Hematopoietic multipotent progenitor cell treated with erythropoietin and hydrocortisone succinate and interleukin-3 and kit ligand, for 6 days (in vitro differentiated cells): Measurements from ENCODE around the gene FAM107B.

Source experiments
- DNase-seq: peaks from one replicate; pipeline ENCODE4 v3.0.0-alpha.2; 2015

Gene FAM107B

DNA sequence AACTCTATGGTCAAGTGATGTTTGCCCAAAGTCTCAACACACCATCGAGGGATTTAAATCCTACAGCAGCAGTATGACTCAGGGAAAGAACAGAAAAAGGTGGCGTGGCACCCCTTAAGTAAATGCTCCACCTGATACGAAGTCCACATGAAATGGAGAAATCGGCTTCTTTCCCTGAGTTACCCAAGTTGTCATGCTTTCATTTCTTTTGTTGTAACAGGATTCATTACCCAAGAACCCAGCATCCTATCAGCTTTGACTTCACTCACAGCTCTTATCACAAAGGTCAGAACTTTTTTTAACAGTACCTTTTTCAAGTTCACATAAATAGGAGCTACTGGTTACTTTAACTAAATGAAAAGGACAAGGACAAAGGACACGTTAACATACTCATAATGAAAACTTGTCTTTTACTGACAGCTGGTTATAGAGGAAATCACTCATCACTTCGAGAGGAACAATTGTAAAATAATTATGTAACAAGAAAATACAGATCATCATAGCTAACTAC is 224.2 kb downstream of the FAM107B start:
- DNase-seq, result no peak

DNA sequence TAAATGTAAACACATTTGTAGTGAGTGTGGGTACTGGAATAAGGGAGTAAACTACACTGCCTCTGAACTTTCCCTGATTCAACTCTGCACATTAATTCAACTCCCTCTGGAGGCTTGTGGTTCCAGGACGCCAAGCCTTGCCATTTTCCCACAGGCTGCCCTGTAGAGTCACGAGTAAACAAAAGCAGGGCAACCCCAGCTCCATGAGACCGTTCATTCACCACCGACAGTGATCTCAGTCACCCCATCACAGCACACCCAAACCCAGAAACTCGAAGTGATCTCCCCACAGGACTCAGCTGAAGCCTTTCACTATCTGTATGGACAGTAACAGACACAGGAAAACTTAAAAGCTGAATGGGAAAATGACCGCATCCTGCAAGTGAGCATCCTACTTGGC is 225.2 kb downstream of the FAM107B start:
- DNase-seq, result no peak

DNA sequence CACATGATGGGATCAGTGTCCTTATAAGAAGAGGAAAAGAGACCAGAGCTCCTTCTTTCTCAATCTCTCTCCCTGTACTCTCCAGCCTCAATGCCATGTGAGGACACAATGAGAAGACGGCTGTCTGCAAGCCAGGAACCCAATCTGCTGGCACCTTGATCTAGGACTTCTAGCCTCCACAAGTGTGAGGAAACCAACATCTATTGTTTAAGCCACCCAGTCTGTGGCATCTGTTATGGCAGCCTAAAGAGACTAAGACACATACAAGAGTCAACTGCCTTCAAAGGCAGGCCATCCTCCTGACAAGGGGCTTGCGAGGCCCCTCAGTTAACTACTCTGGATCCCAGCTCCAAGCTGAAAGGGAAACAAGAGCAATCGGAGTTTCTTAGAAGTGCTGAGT is 225.7 kb downstream of the FAM107B start:
- no peak for DNase-seq

DNA sequence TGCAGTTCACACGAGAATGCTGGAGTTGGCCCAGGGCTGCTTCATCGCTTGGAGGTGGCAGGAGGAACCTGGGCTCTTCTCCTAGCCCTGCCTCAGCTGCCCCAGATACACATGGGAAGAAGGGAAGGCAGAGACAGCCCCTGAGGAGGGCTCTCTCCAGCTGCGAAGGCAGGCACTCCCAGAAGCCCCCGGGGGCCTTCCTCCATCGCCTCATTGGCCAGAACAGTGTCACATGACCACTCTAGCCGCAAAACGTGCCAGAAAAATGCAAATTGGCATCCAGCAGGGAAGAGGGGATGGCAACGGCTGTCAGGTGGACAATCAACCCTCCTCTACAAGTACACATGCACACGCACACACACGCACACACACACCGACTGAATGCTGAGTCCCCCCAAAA is 226.2 kb downstream of the FAM107B start:
- DNase-seq, result no peak

DNA sequence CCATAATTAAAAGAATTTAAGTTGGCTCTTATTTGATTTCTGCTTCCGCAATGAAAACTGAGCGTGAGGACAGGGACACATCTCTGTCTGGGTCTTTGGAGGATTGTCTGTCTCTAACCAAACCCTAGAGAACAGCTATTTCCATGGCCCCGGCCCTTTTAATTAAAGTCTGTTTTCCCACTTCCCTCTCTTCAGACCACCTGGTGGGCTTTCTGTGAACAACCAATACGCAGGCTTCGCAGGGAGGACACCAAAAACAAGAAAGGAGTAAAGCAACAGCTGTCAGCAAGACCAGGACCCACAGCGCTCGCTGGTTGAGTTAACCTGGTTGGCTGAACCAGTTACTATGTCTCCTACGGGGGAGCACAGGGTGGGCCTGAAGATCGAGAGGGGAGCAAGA is 226.9 kb downstream of the FAM107B start:
- DNase-seq, result peak; percentile 36

DNA sequence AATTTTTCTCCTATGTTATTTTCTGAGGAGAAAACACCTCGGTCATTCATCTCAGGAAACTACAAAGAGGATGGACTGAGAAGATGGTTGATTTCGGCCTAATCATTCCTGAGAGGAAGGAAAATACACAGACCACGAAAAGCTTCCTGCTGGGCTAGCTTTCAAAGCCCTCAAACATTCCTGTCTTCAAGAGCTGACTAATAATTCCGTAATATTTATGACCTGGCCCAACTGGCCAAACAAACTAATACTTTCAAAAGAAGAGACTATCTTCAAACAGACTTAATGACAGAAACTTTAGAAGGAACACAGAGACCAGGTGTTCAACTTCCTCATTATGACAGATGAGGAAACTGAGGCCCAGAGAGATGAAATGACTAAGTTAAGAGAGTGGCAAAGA is 228.9 kb downstream of the FAM107B start:
- DNase-seq, result no peak

DNA sequence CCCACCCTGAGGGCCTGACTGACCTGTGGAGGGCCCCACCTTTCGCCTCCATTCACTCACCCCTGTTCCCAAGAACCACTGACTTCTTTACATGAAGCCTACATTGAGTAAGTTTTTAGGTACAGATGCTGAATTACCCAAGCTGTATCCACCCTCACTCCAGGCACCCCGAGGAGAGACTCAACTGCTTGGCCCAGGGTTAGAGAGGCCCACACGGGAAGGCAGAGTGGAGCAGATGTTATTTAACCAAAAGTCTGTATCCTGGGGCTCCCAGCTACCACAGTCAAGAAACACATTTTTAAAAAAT is 230.8 kb downstream of the FAM107B start:
- no peak for DNase-seq

DNA sequence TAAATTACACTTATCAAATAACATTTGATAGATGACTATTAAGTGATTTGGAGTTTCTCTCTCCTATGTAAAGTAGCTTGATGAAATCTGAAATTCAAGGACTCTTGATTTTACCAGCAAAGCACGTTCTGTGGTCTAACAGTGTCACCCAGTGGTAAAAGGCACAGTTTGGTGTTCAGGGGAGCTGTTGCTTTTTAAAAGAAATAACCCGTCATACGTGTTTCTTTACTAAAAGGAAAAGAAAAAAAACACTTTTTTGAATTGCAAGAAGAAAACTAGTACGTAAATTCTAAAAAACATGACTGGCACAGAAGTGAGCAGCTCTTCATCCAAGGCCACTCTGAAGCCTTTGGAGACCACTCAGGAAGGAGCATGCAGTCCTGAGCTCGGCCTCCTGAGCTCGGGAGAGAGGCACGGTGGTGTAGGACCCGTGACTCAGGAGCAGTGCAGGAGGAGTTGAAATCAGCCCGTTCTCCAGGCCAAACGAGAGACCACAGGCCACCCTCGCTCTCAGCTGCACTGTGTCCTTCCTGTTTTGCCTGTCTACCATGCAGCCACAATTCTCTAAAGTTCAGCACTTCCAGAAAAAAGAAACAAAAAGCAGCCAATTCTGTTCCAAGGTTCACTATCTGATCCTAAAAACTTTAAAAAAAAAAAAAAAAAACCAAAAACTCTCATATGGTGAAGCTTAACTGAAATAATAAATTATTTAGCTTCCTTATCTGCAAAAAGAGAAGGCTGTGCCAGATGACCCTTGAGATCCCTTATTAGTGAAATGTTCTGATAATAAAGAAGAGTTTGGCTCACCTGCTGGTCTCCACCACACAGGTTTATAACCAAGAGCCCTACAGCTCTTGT is 231.4 kb downstream of the FAM107B start:
- peak; percentile 48 for DNase-seq

DNA sequence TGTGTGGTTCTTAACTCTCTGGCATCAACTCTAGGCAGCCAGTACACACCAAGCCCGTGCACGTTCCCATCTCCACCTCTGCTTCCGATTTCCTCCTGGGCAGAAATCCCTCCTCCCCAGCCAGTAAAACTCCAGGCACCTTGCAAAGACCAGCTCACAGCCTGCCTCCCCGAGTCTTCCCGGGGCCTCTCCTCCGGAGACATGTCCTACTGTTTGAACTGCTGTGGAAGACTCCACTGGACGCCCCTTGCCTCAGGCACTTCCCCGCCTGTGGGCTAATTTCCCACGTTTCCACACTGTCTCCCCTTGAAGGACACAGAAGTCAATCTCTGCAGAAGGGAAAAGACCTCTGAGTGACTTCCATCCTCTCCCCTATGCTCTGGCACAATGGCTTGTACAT is 233.3 kb downstream of the FAM107B start:
- no peak for DNase-seq

DNA sequence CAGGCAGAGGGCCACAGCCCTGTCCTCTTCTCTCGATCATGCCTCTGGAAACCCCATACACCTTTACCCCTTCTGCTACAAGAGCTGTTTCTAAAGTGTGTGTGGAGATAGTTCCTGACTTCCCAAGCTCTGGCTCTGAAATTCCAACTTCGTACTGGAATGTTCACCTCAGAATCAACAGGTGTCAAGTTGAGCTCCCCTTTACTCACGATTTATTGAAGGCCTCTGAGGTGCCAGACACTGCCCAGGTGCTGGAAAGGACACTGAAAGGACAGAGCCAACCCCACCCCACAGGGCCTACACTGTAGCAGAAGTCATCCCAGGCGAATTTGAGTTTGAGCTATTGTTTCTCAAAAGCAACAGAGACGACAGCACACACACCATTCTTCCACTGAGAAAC is 234.1 kb downstream of the FAM107B start:
- no peak for DNase-seq

DNA sequence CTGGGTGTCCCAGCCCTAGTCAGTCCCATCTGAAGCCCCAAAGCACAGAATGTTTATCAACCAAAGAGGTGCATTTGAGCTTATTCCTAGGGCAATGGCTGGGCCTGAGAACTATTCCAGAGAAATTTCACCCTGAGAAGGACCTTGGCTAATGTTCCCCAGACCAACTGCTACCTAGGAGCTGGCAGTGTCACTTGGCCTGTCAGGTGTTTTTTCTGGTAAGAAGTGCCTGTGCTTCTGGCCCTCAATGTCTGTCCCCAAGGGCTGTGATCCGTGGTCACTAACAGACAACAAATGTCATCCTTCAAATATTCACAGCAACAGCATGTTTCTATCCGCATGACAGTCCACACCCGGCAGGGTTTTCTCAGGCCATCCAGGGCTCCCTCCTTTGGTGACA is 234.6 kb downstream of the FAM107B start:
- no peak for DNase-seq

DNA sequence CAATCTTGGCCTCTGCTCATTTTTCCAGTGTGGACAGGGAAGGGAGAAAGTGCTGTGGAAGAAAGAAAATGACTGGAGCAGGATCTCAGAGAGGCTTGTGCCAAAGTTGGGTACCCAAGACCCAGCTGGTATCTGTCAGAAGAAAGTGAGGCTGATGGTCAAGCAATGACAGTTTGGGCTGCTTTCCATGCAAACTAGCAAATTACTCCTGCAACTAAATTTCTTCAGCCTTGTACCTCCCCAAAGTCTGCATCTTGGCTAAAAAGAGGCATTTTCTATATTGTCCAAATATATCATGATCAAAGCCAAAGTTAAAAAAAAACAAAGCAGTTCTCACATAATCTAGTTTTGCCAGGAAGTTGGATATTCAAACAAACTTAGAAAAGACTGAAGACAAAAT is 235.5 kb downstream of the FAM107B start:
- DNase-seq, result no peak

DNA sequence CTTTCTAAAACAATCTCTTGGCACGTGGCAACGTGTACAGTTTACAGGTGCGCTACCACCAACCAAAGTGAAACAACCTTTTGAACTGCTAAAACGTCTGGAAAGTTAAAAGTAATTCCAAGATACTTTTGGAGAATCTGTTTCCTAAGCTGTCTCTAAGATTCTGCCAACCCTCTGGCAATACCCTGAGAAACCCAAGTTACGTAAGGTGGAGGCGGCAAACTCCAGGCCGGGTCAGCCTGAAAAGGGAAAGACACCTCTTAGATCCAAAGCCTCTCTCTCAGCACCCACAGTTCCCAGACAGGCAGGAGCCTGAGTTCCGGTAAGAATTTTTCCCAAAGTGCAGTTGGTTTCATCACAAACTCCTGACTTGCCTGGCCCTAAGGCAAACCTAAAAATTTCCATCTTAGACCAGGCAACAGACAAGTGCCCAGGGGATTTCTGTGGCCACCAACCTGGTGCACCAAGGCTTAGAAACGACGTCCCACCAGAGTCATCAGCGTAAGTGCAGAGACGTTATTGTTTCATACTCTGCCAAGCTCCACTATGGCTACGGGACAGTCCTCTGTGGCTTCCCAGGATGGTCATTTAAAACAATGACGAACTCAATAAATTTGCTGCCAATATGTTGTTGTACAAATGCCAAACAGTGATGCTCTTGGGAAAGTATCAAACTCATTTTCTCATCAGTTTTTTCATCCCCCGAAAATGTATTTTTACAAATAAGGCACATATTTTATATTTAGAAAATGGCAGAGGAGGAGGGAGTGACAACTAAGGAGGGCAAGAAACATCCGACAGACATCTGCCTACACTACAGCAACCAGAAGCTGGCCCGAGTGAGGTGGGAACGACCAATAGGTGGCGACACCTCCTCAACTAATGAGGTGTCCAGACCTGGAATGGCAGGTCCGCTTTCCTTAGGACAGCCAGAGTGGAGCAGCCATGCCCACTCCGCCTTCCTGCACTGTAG is 238.2 kb downstream of the FAM107B start:
- peak; percentile 79 for DNase-seq

DNA sequence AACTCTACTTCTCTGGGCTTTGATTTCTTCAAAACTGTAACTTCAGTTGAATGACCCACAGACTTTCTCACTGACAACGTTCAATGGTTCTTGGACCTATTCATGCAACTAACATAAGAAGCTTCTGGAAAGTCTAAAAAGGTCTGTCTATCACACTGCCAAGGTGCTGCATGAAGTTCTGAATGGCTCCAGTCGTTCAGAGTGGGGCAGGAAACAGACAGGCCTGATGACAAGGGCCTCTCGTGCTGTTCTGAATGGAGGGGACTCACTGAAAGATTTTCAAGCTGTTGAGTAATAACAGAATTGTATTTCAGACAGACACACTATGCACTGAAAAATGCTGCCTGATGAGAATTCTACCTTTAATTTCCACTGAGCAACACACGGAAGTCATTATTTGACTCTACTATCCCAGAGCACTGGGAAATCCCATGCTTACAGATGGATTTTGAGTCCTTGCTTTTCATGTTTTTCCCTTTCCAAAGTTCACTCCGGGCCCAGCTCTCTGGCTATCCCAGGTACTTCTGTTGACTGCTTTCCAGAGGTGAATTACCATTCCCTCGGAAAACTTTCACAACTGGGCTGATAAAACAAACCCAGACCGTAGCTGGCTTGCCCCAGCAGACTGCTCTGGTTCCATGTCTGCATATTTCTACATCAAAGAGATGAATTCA is 239.1 kb downstream of the FAM107B start:
- DNase-seq, result no peak

DNA sequence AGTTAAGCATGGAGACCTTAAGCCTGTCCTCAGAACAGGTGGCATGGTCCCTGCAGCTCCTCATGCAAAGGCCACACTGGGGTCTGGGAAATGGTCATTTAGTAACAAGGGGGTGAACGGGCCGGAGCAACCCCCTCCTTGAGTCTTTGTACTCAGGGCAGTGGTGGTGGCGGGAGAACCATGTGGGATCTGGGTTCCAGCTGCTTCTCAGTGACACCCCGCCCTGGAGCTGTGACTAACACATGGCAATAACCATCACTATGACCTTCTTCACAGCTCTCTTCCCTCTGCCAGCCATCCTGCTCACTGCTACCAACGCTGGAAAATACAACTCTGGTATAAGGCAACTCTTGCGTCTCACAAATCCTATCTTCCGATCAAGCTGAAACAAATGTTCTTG is 240.5 kb downstream of the FAM107B start:
- no peak for DNase-seq

DNA sequence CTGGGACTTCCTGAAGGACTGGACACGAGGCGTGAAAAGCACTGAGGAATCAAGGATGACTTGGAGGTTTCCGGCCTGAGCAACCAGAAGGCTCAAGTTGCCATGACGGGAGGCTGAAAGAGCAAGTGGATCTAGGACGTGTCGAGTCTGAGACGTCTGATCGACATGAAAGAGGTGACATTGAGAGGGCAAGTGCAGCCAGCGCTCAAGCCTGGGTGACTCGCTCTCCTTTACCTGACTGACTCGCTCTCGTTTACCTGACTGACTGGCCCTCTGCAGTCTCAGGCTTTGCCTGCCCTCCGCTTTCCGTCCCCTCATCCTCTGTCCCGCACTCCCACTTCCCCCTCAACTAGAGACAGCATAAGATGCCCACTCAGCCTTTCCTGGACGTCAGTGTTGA is 241.4 kb downstream of the FAM107B start:
- DNase-seq, result no peak

DNA sequence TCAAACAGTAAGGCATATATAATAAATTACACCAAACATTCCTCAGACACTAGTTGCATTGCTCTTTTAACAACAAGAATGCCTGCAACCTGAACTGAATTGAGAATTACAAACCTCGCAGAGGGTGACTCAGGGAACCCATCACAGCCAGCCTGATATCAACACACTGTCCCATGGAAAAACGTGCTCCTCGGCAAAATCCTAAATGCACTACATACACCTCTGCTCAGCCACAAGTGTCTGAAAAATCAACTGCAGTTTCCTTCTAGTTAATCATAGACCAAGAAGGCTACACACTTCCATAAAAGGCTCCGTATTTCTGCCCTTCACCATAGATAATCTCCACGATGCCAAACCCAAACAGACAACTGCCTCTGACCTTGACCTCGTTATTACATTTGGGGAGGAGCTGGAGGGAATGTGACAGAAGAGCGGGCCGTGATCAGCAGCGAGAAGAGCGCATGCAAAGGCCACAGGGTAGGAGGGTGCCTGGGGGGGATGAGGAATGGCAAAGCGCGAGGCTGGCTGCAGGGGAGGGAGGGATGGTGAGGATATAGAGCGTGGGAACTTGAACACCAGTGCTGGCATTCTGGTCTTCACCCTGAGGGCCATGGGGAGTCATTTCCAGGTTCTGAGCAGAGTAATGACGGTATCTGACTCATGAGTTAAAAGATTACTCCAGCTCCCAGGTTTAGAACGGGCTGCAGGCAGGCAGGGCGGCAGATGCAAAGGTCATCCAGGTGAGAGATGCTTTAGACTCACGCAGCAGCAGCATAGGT is 242.0 kb downstream of the FAM107B start:
- no peak for DNase-seq

DNA sequence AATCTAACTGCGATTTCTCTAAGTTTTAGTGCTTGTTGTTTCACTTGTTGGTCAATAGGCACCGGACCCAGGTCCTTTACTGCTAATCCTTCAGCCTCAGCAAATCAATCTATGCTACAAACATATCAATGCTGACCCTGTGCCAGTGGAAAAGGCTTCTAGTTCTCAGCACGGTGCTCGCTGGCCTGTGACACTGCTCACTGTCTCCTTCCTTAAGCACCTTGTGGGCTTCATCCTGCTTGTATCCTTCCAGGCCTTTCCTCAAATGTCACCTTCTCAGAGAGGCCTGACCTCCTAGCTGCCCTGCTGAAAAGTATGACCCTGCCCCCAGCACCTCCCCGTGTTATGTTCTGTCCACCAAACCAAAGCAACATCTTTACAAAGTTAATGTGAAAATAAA is 242.7 kb downstream of the FAM107B start:
- DNase-seq, result no peak

DNA sequence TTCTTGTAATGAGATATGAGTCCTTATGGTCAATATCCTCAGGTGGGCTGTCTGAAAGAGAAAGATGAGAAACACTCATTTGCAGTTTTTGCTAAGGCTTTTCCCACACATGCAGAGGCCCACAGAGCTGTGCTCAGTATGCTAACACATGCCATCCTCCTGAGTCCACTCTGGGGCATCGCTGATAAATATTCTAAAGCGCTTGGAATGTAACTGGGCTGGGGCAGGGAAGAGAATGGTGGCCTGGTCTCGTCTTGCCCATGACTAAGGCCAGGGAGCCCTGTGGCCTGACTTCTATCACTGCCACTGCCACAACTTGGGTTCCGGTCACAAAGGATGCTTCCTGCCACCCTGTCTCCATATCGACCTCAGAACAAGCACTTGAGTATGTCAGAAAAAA is 244.2 kb downstream of the FAM107B start:
- no peak for DNase-seq

DNA sequence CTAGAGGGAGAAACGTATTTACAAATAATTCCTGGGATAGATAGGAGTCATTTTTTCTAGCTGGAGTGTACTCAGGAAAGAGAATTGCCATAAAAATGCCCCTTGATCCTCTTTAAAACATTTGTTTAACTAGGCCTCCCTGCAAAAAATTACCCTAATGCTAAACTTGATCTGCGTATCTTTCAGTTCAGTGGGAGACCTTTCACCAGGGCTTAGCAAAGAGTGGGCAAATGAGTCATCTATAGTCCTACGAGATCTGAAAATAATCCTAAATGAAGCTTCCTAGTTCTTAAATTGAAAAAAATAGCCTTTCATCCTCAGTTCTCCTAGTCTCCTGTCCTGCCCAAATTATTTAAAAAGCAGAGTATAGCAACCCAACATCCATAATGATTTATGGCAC is 245.3 kb downstream of the FAM107B start:
- DNase-seq, result no peak

DNA sequence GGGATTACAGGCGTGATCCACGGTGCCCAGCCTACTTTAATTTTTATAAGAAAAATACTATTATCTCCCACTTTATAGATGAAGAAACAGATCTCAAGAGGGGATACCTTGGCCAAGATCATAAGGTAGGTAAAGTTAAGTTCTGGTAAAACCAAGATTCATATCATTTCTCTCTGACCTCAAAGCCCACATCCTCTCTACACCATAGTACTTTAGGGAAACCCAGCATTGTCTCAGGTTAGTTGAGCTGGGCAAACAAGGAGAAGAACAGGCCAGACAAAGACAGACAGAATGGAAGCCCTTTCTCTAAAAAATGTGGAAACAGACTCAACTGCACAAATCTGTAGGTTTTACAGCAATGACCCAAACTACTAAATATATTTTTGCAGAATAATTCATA is 246.2 kb downstream of the FAM107B start:
- no peak for DNase-seq

DNA sequence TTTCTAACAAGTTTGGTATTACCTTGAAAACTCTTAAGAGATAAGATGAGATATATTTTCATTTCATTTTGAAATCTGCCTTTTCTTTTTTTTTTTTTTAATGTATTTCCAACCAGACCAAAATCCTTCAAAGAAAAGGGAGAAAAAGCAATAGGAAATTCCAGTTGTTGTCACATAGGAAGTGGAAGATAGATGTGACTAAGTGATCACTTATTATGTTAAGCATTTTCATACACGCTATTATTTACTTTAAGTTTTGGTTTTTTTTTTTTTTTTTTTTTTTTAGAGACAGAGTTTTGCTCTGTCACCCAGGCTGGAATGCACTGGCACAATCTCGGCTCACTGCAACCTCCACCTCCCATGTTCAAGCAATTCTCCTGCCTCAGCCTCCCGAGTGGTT is 246.8 kb downstream of the FAM107B start:
- no peak for DNase-seq
